SU-DHL-6 (cell line): ENCODE data around the gene GRM5.
"Not testable (repeated sequence)": the region's sequence is repeated elsewhere in the genome, so short reads cannot be mapped to it uniquely, and the experiment has no call there.

ENCODE experiments used
- H2AFZ ChIP-seq: fragments of 200-600 bp; sonication (generic); 2 replicates; pipeline ENCODE4 v1.6.1; 2014; ENCODE audit warnings: low read depth, mild to moderate bottlenecking, moderate library complexity, mixed read lengths, antibody characterized with exemption, low read length; ENCODE audit not compliant: severe bottlenecking
- H3F3A ChIP-seq: fragments of 200-600 bp; shearing (Covaris generic); 2 replicates; pipeline ENCODE4 v1.6.0; 2016; ENCODE audit warnings: antibody characterized with exemption, mild to moderate bottlenecking; ENCODE audit not compliant: insufficient read depth
- H3K27ac ChIP-seq: fragments of 200-600 bp; sonication (generic); 2 replicates; pipeline ENCODE4 v1.5.1; 2016; ENCODE audit warnings: low read depth, mild to moderate bottlenecking, low read length, moderate library complexity, mixed read lengths
- H3K27me3 ChIP-seq: fragments of 200-600 bp; sonication (generic), shearing (Covaris generic); 2 replicates; pipeline ENCODE4 v1.6.0; 2014; ENCODE audit warnings: mild to moderate bottlenecking, low read length
- H3K36me3 ChIP-seq: fragments of 200-600 bp; sonication (generic); 2 replicates; pipeline ENCODE4 v1.6.1; 2014; ENCODE audit warnings: mild to moderate bottlenecking, low read length, mixed read lengths
- H3K4me2 ChIP-seq: fragments of 300-600, 200-600 bp; shearing (Covaris generic), sonication (generic); 2 replicates; pipeline ENCODE4 v1.6.0; 2014; ENCODE audit warnings: low read length, low read depth, mild to moderate bottlenecking; ENCODE audit not compliant: poor library complexity, severe bottlenecking
- H3K4me3 ChIP-seq: fragments of 200-600 bp; sonication (generic); 2 replicates; pipeline ENCODE4 v1.5.1; 2014; ENCODE audit warnings: antibody characterized with exemption, low read length, mild to moderate bottlenecking, mixed read lengths; ENCODE audit not compliant: insufficient read depth, poor library complexity, severe bottlenecking
- H3K79me2 ChIP-seq: fragments of 200-600 bp; sonication (generic); 2 replicates; pipeline ENCODE4 v1.6.1; 2014; ENCODE audit warnings: mild to moderate bottlenecking, low read length, moderate library complexity; ENCODE audit not compliant: insufficient read depth
- H3K9ac ChIP-seq: fragments of 200-600 bp; sonication (generic); 2 replicates; pipeline ENCODE4 v1.7.0; 2014; ENCODE audit warnings: mild to moderate bottlenecking, low read length
- H3K9me2 ChIP-seq: fragments of 200-600 bp; sonication (generic); replicated peaks from 2 replicates; pipeline ENCODE4 v1.6.1; 2014; ENCODE audit warnings: low read length; ENCODE audit not compliant: insufficient read depth
- H3K9me3 ChIP-seq: fragments of 200-600 bp; sonication (generic); 2 replicates; pipeline ENCODE4 v1.6.1; 2014; ENCODE audit warnings: low read length, mixed read lengths; ENCODE audit not compliant: insufficient read depth
- H4K20me1 ChIP-seq: fragments of 200-600 bp; sonication (generic); 2 replicates; pipeline ENCODE4 v1.6.1; 2014; ENCODE audit warnings: low read depth, mild to moderate bottlenecking, antibody characterized with exemption, low read length, moderate library complexity, mixed read lengths
- CTCF ChIP-seq: fragments of 200-600 bp; sonication (generic); IDR thresholded peaks from one replicate; pipeline ENCODE4 v1.5.1; 2017; ENCODE audit warnings: antibody characterized with exemption, mild to moderate bottlenecking, low read length, moderate library complexity; ENCODE audit not compliant: insufficient read depth, poor library complexity, severe bottlenecking
- EZH2phosphoT487 ChIP-seq: fragments of 200-600 bp; sonication (generic), shearing (Covaris generic); conservative IDR thresholded peaks from 2 replicates; pipeline ENCODE4 v1.6.1; 2018; ENCODE audit warnings: mild to moderate bottlenecking, antibody characterized with exemption, low read length, moderate library complexity, mixed read lengths

GRM5 gene

GRCh38 chr11:88464528-88464927 lies 601.3 kb downstream of the GRM5 start:
- Histone ChIP-seq H3K4me2 (no peak overlapping the region), H2AFZ (no peak overlapping the region)

DNA sequence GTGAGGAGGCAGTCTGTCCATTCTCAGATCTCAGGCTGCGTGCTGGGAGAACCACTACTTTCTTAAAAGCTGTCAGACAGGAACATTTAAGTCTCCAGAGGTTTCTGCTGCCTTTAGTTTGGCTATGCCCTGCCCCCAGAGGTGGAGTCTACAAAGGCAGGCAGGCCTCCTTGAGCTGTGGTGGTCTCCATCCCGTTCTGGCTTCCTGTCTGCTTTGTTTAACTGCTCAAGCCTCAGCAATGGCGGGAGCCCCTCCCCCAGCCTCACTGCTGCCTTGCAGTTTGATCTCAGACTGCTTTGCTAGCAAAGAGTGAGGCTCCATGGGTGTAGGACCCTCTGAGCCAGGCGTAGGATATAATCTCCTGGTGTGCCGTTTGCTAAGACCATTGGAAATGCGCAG lies 602.5 kb downstream of the GRM5 start:
- not testable (repeated sequence) for H3K27ac ChIP-seq, H3K79me2 ChIP-seq, H3K36me3 ChIP-seq, H3K27me3 ChIP-seq, H3K9ac ChIP-seq, H3K9me3 ChIP-seq, H4K20me1 ChIP-seq, H2AFZ ChIP-seq, H3K9me2 ChIP-seq, H3F3A ChIP-seq, H3K4me2 ChIP-seq, H3K4me3 ChIP-seq

More at GRCh38 chr11:88464528-88464927, 601.3 kb downstream of the GRM5 start:
- Histone ChIP-seq H3K36me3 (no peaks in the 10 kb centered on the region), H4K20me1 (no peaks in the 10 kb centered on the region), H3F3A (no peaks in the 10 kb centered on the region), H3K9ac (no peak overlapping the region), H3K9me3 (no peaks in the 10 kb centered on the region), H3K9me2 (no peaks in the 10 kb centered on the region), H3K4me3 (no peak overlapping the region), H3K27ac (no peak overlapping the region), H3K27me3 (no peaks in the 10 kb centered on the region), H3K79me2 (no peaks in the 10 kb centered on the region)
- TF ChIP-seq CTCF (no peak), EZH2phosphoT487 (no peak)

DNA sequence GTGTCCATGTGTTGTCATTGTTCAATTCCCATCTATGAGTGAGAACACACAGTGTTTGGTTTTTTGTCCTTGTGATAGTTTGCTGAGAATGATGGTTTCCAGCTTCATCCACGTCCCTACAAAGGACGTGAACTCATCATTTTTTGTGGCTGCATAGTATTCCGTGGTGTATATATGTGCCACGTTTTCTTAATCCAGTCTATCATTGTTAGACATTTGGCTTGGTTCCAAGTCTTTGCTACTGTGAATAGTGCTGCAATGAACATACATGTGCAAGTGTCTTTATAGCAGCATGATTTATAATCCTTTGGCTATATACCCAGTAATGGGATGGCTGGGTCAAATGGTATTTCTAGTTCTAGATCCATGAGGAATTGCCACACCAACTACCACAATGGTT lies 607.7 kb downstream of the GRM5 start:
- not testable (repeated sequence) for H2AFZ ChIP-seq, H3K9me2 ChIP-seq, H3K27me3 ChIP-seq, H3K9me3 ChIP-seq, H3K79me2 ChIP-seq, H3K27ac ChIP-seq, H3K4me2 ChIP-seq, H3K4me3 ChIP-seq, H3K36me3 ChIP-seq, H3K9ac ChIP-seq, H4K20me1 ChIP-seq, H3F3A ChIP-seq

DNA sequence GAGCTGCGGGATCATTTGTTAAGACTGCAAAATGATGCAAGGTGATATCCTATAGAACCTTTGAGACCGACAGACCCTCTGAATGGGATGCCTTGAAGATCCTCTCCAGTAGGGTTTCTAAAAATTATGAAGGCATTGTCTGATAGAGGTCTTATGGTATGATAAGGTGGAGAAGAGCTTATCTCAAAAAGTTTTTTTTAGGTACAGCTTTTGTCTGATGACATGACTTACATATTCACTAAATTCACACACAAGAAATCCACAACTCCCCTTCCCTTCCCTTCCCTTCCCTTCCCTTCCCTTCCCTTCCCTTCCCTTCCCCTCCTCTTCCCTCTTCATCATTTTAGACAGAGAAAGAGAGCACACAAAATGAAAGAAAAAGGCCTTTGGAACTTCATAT lies 609.8 kb downstream of the GRM5 start:
- Histone ChIP-seq H3F3A (no peaks in the 10 kb centered on the region), H3K27me3 (no peaks in the 10 kb centered on the region), H3K4me2 (no peak overlapping the region), H4K20me1 (no peaks in the 10 kb centered on the region), H2AFZ (no peak overlapping the region), H3K27ac (no peak overlapping the region), H3K9me3 (no peaks in the 10 kb centered on the region), H3K9ac (no peak overlapping the region), H3K4me3 (no peak overlapping the region), H3K9me2 (no peaks in the 10 kb centered on the region), H3K36me3 (no peaks in the 10 kb centered on the region), H3K79me2 (no peaks in the 10 kb centered on the region)
- TF ChIP-seq CTCF, result no peak
- no peak for TF ChIP-seq EZH2phosphoT487
